Right ventricle myocardium inferior (tissue), 1 donor: ENCODE data around the gene ADAM12. TPM values are rescaled to one million over a fixed set of nuclear protein-coding genes. Genes with fewer than 3 reads are reported as not detected.
A peak's percentile ranks its signal among the peaks of the same experiment; 100 is the strongest.

Experiments
- ATAC-seq: fragments of 200-7000 bp; cut with Tn5 transposase; one replicate; pipeline ENCODE4 v1.9.1; 2020; ENCODE audit warnings: mild to moderate bottlenecking, moderate library complexity
- DNase-seq: peaks from one replicate; pipeline ENCODE4 v3.0.0; 2021; ENCODE audit errors: missing footprints
- intact Hi-C: fragments of 100-400 bp; cut with DNase I; formaldehyde crosslinking; loops from one replicate; pipeline ENCODE4 v1.11.0; 2022
- long read RNA-seq: library from polyadenylated mRNA; unstranded; transcript quantifications from one replicate; pipeline ENCODE4 v2.0.0, GENCODE V29; 2021
- total RNA-seq: library from RNA; stranded (reverse); fragmentation: NEBNext Ultra II Directional; extraction: Animal tissue kit (Norgen Biotek cat#: 25700); gene quantifications from one replicate; pipeline ENCODE4 v1.2.1, GENCODE V29; 2021
- donor health status: DM: no; HTN: yes; CAD: no; lungs with severe emphysema.

ADAM12 gene, protein sequence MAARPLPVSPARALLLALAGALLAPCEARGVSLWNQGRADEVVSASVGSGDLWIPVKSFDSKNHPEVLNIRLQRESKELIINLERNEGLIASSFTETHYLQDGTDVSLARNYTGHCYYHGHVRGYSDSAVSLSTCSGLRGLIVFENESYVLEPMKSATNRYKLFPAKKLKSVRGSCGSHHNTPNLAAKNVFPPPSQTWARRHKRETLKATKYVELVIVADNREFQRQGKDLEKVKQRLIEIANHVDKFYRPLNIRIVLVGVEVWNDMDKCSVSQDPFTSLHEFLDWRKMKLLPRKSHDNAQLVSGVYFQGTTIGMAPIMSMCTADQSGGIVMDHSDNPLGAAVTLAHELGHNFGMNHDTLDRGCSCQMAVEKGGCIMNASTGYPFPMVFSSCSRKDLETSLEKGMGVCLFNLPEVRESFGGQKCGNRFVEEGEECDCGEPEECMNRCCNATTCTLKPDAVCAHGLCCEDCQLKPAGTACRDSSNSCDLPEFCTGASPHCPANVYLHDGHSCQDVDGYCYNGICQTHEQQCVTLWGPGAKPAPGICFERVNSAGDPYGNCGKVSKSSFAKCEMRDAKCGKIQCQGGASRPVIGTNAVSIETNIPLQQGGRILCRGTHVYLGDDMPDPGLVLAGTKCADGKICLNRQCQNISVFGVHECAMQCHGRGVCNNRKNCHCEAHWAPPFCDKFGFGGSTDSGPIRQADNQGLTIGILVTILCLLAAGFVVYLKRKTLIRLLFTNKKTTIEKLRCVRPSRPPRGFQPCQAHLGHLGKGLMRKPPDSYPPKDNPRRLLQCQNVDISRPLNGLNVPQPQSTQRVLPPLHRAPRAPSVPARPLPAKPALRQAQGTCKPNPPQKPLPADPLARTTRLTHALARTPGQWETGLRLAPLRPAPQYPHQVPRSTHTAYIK
- 0.35 TPM for total RNA-seq
- long read RNA-seq: 0 reads

GRCh38 chr10:126387931-126388911 lies at the start of gene ADAM12:
TSS of gene ADAM12 (minus strand) at chr10:126388477. CDS start at chr10:126388145, 332 bp downstream.
- intact Hi-C loops: loop anchor here (2.0 kb wide), 1 partner anchor 407 kb away; no protein-coding TSS in a partner anchor
- peak; percentile 77 for DNase-seq
- ATAC-seq: peak; percentile 76

- intact Hi-C loops: no loop called here
- ATAC-seq: no peak
- DNase-seq: no peak
Measured at GRCh38 chr10:126437635-126438406, 49.5 kb upstream of the ADAM12 start.

DNA sequence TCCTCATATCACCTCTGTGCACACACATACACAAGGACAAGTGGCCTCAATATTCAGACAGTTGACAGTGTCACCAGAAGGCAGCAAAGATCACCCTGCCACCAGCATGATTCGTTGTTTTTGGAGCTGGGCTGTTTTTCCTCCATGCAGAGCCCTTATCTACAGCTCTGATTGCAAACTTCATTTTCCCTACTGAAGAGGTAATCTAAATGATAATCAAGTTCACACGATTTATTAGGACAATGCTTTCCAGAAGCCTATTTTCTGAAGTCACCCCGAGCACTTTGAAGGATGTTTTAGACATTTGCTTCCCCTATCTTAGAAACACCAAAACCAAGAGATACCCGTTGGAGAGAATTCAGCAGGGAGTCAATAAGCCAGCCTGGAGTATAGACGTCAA lies 46.0 kb upstream of the ADAM12 start:
- DNase-seq (no peak), ATAC-seq (no peak)
- intact Hi-C loops: no loop called here

- ATAC-seq (no peak), DNase-seq (no peak)
Measured at GRCh38 chr10:126433351-126433750, 45.1 kb upstream of the ADAM12 start.

GRCh38 chr10:126432507-126432906 lies 44.2 kb upstream of the ADAM12 start:
- intact Hi-C loops: no loop called here
- no peak for ATAC-seq
- no peak for DNase-seq

More at GRCh38 chr10:126433351-126433750, 45.1 kb upstream of the ADAM12 start:
- intact Hi-C loops: no loop called here

DNA sequence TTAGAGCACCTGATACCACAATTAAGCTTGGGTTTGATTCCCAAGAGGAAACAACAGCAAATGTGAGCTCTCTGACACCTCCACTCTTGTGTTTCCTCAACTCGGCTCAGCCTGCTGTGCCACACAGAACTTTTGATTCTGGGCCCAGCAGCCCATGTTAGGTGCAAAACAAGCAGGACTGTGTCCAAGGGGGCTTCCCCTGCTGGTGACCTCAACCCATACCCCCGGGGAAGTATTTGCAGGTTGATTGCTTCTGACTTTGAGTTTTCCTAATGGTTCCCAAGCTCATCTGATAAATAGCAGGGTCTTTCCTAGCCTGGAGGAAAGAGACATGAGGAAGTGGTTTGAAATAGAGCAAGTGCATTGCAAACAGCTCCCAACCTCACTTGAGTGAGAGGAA lies 43.5 kb upstream of the ADAM12 start:
- DNase-seq: no peak
- no peak for ATAC-seq
- intact Hi-C loops: no loop called here

- DNase-seq (no peak), ATAC-seq (no peak)
- intact Hi-C loops: no loop called here
Measured at GRCh38 chr10:126430512-126430911, 42.2 kb upstream of the ADAM12 start.

- intact Hi-C loops: no loop called here
- DNase-seq (no peak), ATAC-seq (no peak)
Measured at GRCh38 chr10:126429275-126429674, 41.0 kb upstream of the ADAM12 start.

- intact Hi-C loops: no loop called here
- no peak for ATAC-seq
- DNase-seq: no peak
Measured at GRCh38 chr10:126425489-126426065, 37.3 kb upstream of the ADAM12 start.

GRCh38 chr10:126425032-126425431 lies 36.8 kb upstream of the ADAM12 start:
- no peak for ATAC-seq
- DNase-seq: no peak
- intact Hi-C loops: no loop called here

GRCh38 chr10:126423732-126424491 lies 35.6 kb upstream of the ADAM12 start:
- DNase-seq (no peak), ATAC-seq (no peak)
- intact Hi-C loops: no loop called here

- ATAC-seq: no peak
- intact Hi-C loops: no loop called here
Measured at GRCh38 chr10:126422567-126422966, 34.3 kb upstream of the ADAM12 start.

GRCh38 chr10:126421756-126422256 lies 33.5 kb upstream of the ADAM12 start:
- intact Hi-C loops: no loop called here
- no peak for ATAC-seq
- no peak for DNase-seq

More at GRCh38 chr10:126422567-126422966, 34.3 kb upstream of the ADAM12 start:
- no peak for DNase-seq

DNA sequence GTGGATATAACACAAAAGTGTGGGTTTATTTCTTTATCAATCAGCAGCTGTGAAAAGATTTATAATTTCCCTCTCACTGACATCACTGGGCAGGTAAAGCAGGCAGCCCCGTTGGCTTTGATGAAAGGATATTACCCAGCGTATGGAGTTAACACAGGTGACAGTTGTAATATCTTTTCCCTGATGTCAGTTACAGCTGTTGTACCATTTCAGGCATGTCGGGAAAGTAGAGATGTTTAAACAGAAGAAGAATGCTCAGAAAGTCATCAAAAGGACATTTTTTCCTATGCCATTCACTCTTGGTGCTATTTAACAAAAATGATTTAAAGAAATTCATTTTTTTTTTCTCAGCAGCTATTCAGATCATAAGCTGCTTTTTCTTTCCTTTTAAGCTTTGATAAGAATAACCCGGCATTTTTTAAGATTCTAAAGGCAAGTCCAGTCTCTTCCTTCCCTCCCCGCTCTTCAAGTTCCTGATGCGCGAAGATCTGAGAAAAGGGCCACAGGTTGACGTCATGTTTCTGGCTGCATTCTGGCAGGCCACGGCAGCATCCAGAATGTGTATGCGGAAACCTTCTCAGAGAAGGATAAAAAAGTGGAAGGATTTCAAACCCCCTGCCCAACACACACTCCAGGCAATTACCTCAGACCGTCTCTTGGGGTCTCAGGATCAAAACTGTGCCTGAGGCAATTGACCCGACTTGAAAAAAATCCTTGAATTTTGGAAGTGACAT lies 32.5 kb upstream of the ADAM12 start:
- DNase-seq: no peak

DNA sequence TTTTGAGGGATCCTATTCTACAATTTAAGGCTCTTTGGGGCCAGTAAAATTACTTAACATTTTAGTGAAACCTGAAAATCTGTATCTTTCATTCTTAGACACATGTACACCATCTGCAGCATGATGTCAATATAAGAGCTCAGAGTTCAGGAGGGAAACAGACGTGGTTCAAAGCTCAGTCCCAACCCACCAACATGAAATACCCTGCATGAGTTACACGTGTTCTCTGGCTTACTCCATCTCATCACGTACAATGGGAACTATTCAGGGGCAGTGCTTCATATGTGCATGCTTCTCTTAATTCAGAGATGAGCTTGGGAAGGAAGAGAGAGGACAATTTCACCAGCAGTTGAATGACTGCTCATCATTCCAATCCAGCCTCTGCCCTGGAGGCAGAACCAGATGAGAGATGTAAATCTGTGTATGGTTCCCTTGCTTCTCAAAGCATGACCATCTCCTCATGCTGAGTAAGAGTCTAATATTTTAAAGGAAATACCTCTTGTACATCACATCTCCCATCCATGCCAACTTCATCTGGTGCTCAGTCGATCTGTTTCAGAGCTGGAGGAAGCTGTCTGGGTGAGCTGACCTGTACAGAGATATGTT lies 29.0 kb upstream of the ADAM12 start:
- ATAC-seq (no peak), DNase-seq (no peak)
- intact Hi-C loops: no loop called here

More for the DNA sequence above, 32.5 kb upstream of the ADAM12 start:
- ATAC-seq: no peak
- intact Hi-C loops: no loop called here

- intact Hi-C loops: no loop called here
- DNase-seq: no peak
- ATAC-seq: no peak
Measured at GRCh38 chr10:126409821-126410220, 21.5 kb upstream of the ADAM12 start.
